Mesenchymal stem cell (in vitro differentiated cells and primary cell): Measurements from ENCODE around the gene UXS1. TPM values are rescaled to one million over a fixed set of nuclear protein-coding genes. Genes with fewer than 3 reads are reported as not detected.
"Not testable (repeated sequence)": the region's sequence is repeated elsewhere in the genome, so short reads cannot be mapped to it uniquely, and the experiment has no call there.

Source experiments
- DNase-seq: peaks from one replicate; pipeline ENCODE4 v3.0.0-alpha.2; 2013
- H2AFZ ChIP-seq: one replicate; pipeline ENCODE4 v1.6.1; 2013; ENCODE audit warnings: low read depth, mild to moderate bottlenecking, control low read depth, inconsistent platforms, low read length, moderate library complexity
- H2AK5ac ChIP-seq: 2 replicates; pipeline ENCODE4 v1.6.1; 2013; ENCODE audit warnings: low read length, moderate library complexity, mild to moderate bottlenecking, inconsistent platforms; ENCODE audit not compliant: severe bottlenecking
- H2BK120ac ChIP-seq: one replicate; pipeline ENCODE4 v1.6.1; 2013; ENCODE audit warnings: low read depth, mild to moderate bottlenecking, inconsistent platforms, low read length, moderate library complexity
- H2BK12ac ChIP-seq, 2 experiments: one replicate each; pipeline ENCODE4 v1.6.1; 2013; ENCODE audit warnings: inconsistent platforms in 2 of 2, low read length in 2 of 2, mild to moderate bottlenecking in 2 of 2, moderate library complexity in 2 of 2, control low read depth in 1 of 2
- H2BK15ac ChIP-seq: one replicate; pipeline ENCODE4 v1.6.1; 2013; ENCODE audit warnings: mild to moderate bottlenecking, low read depth, inconsistent platforms; ENCODE audit not compliant: poor library complexity, severe bottlenecking
- H2BK5ac ChIP-seq: 2 replicates; pipeline ENCODE4 v1.6.1; 2013; ENCODE audit warnings: low read depth, mild to moderate bottlenecking, low read length, control low read depth, inconsistent platforms; ENCODE audit not compliant: poor library complexity, severe bottlenecking
- H3K14ac ChIP-seq, 2 experiments: one replicate each; pipeline ENCODE4 v1.6.1; 2013; ENCODE audit warnings: inconsistent platforms in 2 of 2, low read length in 2 of 2, control low read depth in 1 of 2, mild to moderate bottlenecking in 1 of 2, moderate library complexity in 1 of 2
- H3K18ac ChIP-seq, 2 experiments: one replicate each; pipeline ENCODE4 v1.6.1; 2013; ENCODE audit warnings: inconsistent platforms in 2 of 2, low read length in 2 of 2, control low read depth in 1 of 2, low read depth in 1 of 2, mild to moderate bottlenecking in 1 of 2
- H3K23ac ChIP-seq, 2 experiments: one replicate each; pipeline ENCODE4 v1.6.1; 2013; ENCODE audit warnings: inconsistent platforms in 2 of 2, low read length in 2 of 2, mild to moderate bottlenecking in 2 of 2, moderate library complexity in 2 of 2, control low read depth in 1 of 2
- H3K27ac ChIP-seq: 2 replicates; pipeline ENCODE4 v1.5.1; 2013; ENCODE audit warnings: mild to moderate bottlenecking, moderate library complexity, low read length, control low read depth, inconsistent platforms; ENCODE audit not compliant: poor library complexity, severe bottlenecking
- H3K27me3 ChIP-seq, 2 experiments: 2 replicates each; pipeline versions ENCODE4 v1.6.1 to v1.7.0; 2013; ENCODE audit warnings: low read length in 2 of 2, mild to moderate bottlenecking in 2 of 2, moderate library complexity in 2 of 2, control low read depth in 1 of 2, inconsistent platforms in 1 of 2; ENCODE audit not compliant: control insufficient read depth in 1 of 2, insufficient read depth in 1 of 2
- H3K36me3 ChIP-seq, 2 experiments: 2 replicates each; pipeline versions ENCODE4 v1.6.1 to v1.7.0; 2013; ENCODE audit warnings: low read length in 2 of 2, control low read depth in 1 of 2, inconsistent platforms in 1 of 2, low read depth in 1 of 2, mild to moderate bottlenecking in 1 of 2; ENCODE audit not compliant: insufficient read depth in 2 of 2, control insufficient read depth in 1 of 2
- H3K4ac ChIP-seq, 2 experiments: one replicate each; pipeline ENCODE4 v1.6.1; 2013; ENCODE audit warnings: inconsistent platforms in 2 of 2, low read length in 2 of 2, mild to moderate bottlenecking in 2 of 2, moderate library complexity in 2 of 2, control low read depth in 1 of 2, low read depth in 1 of 2
- H3K4me1 ChIP-seq: 2 replicates; pipeline ENCODE4 v1.6.1; 2013; ENCODE audit warnings: low read depth, low read length, control low read depth; ENCODE audit not compliant: control insufficient read depth, insufficient read depth
- H3K4me2 ChIP-seq: 2 replicates; pipeline ENCODE4 v1.6.1; 2013; ENCODE audit warnings: low read length, mild to moderate bottlenecking, inconsistent platforms; ENCODE audit not compliant: poor library complexity, severe bottlenecking
- H3K4me3 ChIP-seq, 2 experiments: 2 replicates each; pipeline versions ENCODE4 v1.5.1 to v1.7.0; 2013; ENCODE audit warnings: low read length in 2 of 2, mild to moderate bottlenecking in 2 of 2, control low read depth in 1 of 2, low read depth in 1 of 2; ENCODE audit not compliant: insufficient read depth in 1 of 2
- H3K79me1 ChIP-seq: replicated peaks from 2 replicates; pipeline ENCODE4 v1.6.1; 2013; ENCODE audit warnings: mild to moderate bottlenecking, control low read depth, low read length, inconsistent platforms; ENCODE audit not compliant: poor library complexity, severe bottlenecking
- H3K9ac ChIP-seq: 2 replicates; pipeline ENCODE4 v1.7.0; 2013; ENCODE audit warnings: mild to moderate bottlenecking, low read length, moderate library complexity
- H3K9me3 ChIP-seq: 2 replicates; pipeline ENCODE4 v1.7.0; 2013; ENCODE audit warnings: mild to moderate bottlenecking, low read length; ENCODE audit not compliant: control insufficient read depth
- H4K8ac ChIP-seq: one replicate; pipeline ENCODE4 v1.6.1; 2013; ENCODE audit warnings: inconsistent platforms, mild to moderate bottlenecking, low read length, moderate library complexity
- H4K91ac ChIP-seq: one replicate; pipeline ENCODE4 v1.6.1; 2013; ENCODE audit warnings: mild to moderate bottlenecking, low read length, inconsistent platforms
- WGBS: methylation state at CpG from one replicate; pipeline ENCODE4 v1.1.7; 2013; ENCODE audit warnings: mixed read lengths; 5-methylcytosine and 5-hydroxymethylcytosine counted together
- polyA plus RNA-seq, 2 experiments: library from polyadenylated mRNA; stranded (reverse); fragments of 200-250 nt; gene quantifications; one replicate each; pipeline ENCODE4 v1.2.3, GENCODE V29; 2013

Gene UXS1
- polyA plus RNA-seq (2013, experiment 1 of 2): 57.9 TPM
- 58.4 TPM for polyA plus RNA-seq (2013, experiment 2 of 2)

DNA sequence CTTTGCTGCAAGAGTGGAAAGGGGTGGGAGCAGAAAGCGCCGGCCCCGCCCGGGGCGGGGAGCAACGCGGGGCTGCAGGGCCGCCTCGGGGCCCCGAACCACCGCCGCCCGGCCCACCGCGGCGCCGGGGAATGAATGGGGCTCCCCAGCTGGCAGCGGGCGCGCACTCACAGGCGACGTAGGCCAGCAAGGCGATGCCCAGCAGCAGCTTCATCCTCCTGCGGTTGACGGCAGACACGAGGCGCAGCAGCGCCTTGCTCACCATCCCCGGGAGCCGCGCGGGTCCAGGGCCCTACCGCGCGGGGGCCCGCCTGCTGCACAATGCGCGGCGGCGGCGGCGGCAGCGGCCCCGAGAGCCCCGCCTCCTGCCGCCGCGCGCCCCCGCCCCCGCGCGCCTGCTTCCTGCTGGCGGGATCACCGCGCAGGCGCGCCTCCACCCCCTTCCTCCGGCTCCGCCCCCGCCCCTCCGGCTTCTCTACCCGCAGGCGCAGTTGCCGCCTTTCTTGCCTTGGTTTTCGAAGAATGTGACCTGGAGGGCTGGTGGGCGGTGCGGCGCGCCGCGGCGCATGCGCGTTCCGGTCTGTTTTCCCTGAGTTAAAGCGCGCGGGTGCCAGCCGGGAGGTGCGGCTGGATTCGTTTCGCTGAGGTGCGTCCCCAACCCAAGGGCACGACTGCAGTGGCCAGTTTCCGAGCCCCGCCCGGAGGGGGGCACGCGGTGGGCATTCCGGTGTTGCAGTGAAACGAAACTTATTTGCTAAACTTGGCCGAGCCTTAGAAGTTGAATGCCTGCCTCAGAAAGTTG lies at the start of gene UXS1:
TSS of gene UXS1 (minus strand) at position 325 of the 802 bp plus-strand sequence. CDS start at position 265, 60 bp downstream.
- Histone ChIP-seq H3K4me3 (peak within 1 kb of the TSS; percentile 80 to 89), H3K36me3 (no peaks in the 10 kb centered on the region), H2BK120ac (peak within 1 kb of the TSS; percentile 88), H3K4ac (peak within 1 kb of the TSS; percentile 58 to 60), H2BK12ac (peak within 1 kb of the TSS in 1 of 2 experiments; percentile 37), H3K79me1 (peaks cover 8% of the 10 kb centered on the region), H2AFZ (peak within 1 kb of the TSS; percentile 94), H3K4me1 (peaks cover 16% of the 10 kb centered on the region), H3K14ac (peak within 1 kb of the TSS; percentile 25 to 37), H3K27me3 (no peaks in the 10 kb centered on the region), H2BK5ac (peak within 1 kb of the TSS; percentile 75), H3K9me3 (no peaks in the 10 kb centered on the region), H3K27ac (peak within 1 kb of the TSS; percentile 66), H3K23ac (peak within 1 kb of the TSS in 1 of 2 experiments; percentile 6), H2BK15ac (peak within 1 kb of the TSS; percentile 92), H3K4me2 (peak within 1 kb of the TSS; percentile 55), H4K91ac (peak within 1 kb of the TSS; percentile 70), H2AK5ac (peak within 1 kb of the TSS; percentile 37), H3K9ac (peak within 1 kb of the TSS; percentile 91), H4K8ac (peak within 1 kb of the TSS; percentile 86), H3K18ac (peak within 1 kb of the TSS; percentile 73 to 83)
- DNase-seq: peak; percentile 96
- WGBS: under 1% methylated on average over 76 of the region's 93 CpGs

DNA sequence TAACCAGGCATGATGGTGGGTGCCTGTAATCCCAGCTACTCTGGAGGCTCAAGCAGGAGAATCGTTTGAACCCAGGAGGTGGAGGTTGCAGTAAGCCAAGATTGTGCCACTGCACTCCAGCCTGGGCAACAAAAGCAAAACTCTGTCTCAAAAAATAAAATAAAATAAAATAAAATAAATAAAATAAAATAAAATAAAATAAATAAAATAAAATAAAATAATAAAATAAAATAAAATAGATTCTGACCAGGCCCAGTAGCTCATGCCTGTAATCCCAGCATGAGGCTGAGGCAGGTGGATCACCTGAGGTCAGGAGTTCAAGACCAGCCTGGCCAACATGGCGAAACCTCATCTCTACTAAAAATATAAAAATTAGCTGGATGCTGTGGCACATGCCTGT lies 45.4 kb upstream of the UXS1 start:
- H4K91ac ChIP-seq, H3K79me1 ChIP-seq, H2BK120ac ChIP-seq, H4K8ac ChIP-seq, DNase-seq, H2BK5ac ChIP-seq, H2BK12ac ChIP-seq, H3K4me1 ChIP-seq, H2BK15ac ChIP-seq, H3K27me3 ChIP-seq, H3K4me3 ChIP-seq, H2AFZ ChIP-seq, H3K9ac ChIP-seq, H3K27ac ChIP-seq, H2AK5ac ChIP-seq, H3K36me3 ChIP-seq, H3K14ac ChIP-seq, H3K4me2 ChIP-seq, H3K18ac ChIP-seq, H3K23ac ChIP-seq, H3K4ac ChIP-seq: not testable (repeated sequence)
- WGBS: no CpG with 5 or more reads among the region's 2 CpGs
- H3K9me3 ChIP-seq: peaks cover 11% of the 10 kb centered on the region

DNA sequence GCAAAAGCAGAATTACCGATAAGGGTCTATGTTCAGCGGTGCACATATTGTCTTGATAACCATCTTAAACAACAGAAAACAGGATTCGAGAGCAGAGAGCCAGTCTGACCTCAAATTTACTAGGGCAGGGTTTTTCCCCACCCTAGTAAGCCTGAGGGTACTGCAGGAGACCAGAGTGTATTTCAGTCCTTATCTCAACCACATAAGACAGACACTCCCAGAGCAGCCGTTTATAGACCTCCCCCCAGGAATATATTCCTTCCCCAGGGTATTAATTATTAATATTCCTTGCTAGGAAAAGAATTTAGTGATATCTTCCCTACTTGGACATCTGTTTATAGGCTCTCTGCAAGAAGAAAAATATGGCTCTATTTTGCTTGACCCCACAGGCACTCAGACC lies 41.3 kb upstream of the UXS1 start:
- not testable (repeated sequence) for DNase-seq, H3K14ac ChIP-seq, H2BK120ac ChIP-seq, H3K79me1 ChIP-seq, H4K8ac ChIP-seq, H3K4me1 ChIP-seq, H3K23ac ChIP-seq, H3K4me2 ChIP-seq, H3K9ac ChIP-seq, H2BK15ac ChIP-seq, H3K27ac ChIP-seq, H2BK12ac ChIP-seq, H2BK5ac ChIP-seq, H2AK5ac ChIP-seq, H3K36me3 ChIP-seq, H4K91ac ChIP-seq, H2AFZ ChIP-seq, H3K18ac ChIP-seq, H3K27me3 ChIP-seq, H3K4me3 ChIP-seq, H3K4ac ChIP-seq
- 80% methylated on average over 3 of the region's 4 CpGs for WGBS
- H3K9me3 ChIP-seq: peaks cover 25% of the 10 kb centered on the region

DNA sequence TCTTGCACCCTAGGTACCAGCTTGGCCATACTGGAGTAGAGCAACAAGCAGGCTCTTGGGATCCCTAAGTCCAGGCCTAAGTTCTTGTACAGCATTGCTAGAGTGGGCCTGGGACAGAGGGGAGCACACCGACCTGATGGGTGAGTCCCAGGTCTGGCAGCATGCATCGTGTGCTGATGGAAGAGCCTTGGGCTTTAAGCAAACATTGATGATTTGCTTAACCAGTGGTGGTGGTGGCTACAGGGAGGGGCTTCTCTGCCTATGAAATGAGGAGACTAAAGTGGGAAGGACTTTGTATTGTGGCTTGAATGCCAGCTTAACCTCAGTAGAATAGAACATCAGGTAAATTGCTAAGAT lies 39.2 kb upstream of the UXS1 start:
- no peaks in the 10 kb centered on the region for H3K36me3 ChIP-seq
- no peak overlapping the region for H2AK5ac ChIP-seq
- H3K18ac ChIP-seq: no peak overlapping the region
- no peak overlapping the region for H3K9ac ChIP-seq
- no peak for DNase-seq
- H2BK15ac ChIP-seq: no peak overlapping the region
- H3K4me3 ChIP-seq: no peak overlapping the region
- no peak overlapping the region for H3K14ac ChIP-seq
- no peak overlapping the region for H2BK120ac ChIP-seq
- H4K91ac ChIP-seq: no peak overlapping the region
- no peaks in the 10 kb centered on the region for H3K27me3 ChIP-seq
- H3K9me3 ChIP-seq: peaks cover 25% of the 10 kb centered on the region
- H4K8ac ChIP-seq: no peak overlapping the region
- 75% methylated on average over 2 of the region's 2 CpGs for WGBS
- no peak overlapping the region for H2BK12ac ChIP-seq
- no peak overlapping the region for H2BK5ac ChIP-seq
- H3K79me1 ChIP-seq: no peaks in the 10 kb centered on the region
- H3K4me2 ChIP-seq: no peak overlapping the region
- no peak overlapping the region for H2AFZ ChIP-seq
- H3K4me1 ChIP-seq: no peaks in the 10 kb centered on the region
- no peak overlapping the region for H3K23ac ChIP-seq
- no peak overlapping the region for H3K4ac ChIP-seq
- no peak overlapping the region for H3K27ac ChIP-seq
